Lower leg skin (tissue), 3 donors: ENCODE measurements around the gene C19orf47.

Experiments
- POLR2A ChIP-seq, 2 donors: fragments of 450-650 bp; IDR thresholded peaks; one replicate each; pipeline ENCODE4 v1.6.1; 2016 to 2017; ENCODE audit warnings: antibody characterized with exemption in 2 of 2, mild to moderate bottlenecking in 1 of 2, moderate library complexity in 1 of 2
- TF ChIP-seq, protein P1 (sequence below), 3 donors: fragments of 450-650 bp; IDR thresholded peaks; one replicate each; pipeline ENCODE4 v1.5.1; 2016; ENCODE audit warnings: antibody characterized with exemption in 3 of 3, mild to moderate bottlenecking in 3 of 3, moderate library complexity in 2 of 3

DNA sequence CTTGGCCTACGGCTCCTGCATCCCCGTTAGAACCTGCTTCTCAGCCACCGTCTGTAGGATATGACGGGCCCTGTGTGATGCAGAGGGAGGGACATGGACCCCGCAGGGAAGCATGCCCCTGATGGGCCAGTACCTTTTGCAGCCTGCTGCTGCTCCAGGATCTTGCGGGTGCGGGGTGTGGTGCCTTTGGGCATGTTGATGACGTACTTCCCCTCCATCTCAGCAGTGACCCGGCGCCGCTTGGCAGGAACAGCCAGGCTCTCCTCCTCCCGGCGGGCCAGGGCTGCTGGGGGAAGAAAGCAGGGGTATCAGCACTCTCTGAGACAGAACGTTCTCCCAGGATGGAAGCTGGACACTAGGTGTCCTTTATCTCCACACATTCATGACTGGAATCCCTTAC is 22.0 kb downstream of the C19orf47 start:
- TF ChIP-seq, protein P1, sequence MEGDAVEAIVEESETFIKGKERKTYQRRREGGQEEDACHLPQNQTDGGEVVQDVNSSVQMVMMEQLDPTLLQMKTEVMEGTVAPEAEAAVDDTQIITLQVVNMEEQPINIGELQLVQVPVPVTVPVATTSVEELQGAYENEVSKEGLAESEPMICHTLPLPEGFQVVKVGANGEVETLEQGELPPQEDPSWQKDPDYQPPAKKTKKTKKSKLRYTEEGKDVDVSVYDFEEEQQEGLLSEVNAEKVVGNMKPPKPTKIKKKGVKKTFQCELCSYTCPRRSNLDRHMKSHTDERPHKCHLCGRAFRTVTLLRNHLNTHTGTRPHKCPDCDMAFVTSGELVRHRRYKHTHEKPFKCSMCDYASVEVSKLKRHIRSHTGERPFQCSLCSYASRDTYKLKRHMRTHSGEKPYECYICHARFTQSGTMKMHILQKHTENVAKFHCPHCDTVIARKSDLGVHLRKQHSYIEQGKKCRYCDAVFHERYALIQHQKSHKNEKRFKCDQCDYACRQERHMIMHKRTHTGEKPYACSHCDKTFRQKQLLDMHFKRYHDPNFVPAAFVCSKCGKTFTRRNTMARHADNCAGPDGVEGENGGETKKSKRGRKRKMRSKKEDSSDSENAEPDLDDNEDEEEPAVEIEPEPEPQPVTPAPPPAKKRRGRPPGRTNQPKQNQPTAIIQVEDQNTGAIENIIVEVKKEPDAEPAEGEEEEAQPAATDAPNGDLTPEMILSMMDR (IDR thresholded peaks at IDR 0.05): no peak
- TF ChIP-seq POLR2A (IDR thresholded peaks at IDR 0.05): no peak
